Memory B cell (primary cell): ENCODE measurements around the gene GTF3C4.
"Not testable (repeated sequence)": the region's sequence is repeated elsewhere in the genome, so short reads cannot be mapped to it uniquely, and the experiment has no call there.

ENCODE experiments used
- ATAC-seq: fragments of 150-1000 bp; cut with Tn5 transposase; 2 replicates; pipeline ENCODE4 v1.10.0; 2021; ENCODE audit warnings: low read depth, mild to moderate bottlenecking, moderate library complexity
- DNase-seq, 2 donors: peaks; one replicate each; pipeline ENCODE4 v3.0.0; 2022; ENCODE audit warnings: low spot score in 2 of 2
- H3K27ac Mint-ChIP-seq: one replicate; pipeline ENCODE4 v1.8.0; 2022; ENCODE audit warnings: mild to moderate bottlenecking, moderate library complexity, mixed read lengths
- H3K27me3 Mint-ChIP-seq: one replicate; pipeline ENCODE4 v1.8.0; 2022; ENCODE audit warnings: mixed read lengths
- H3K36me3 Mint-ChIP-seq: one replicate; pipeline ENCODE4 v1.8.0; 2022; ENCODE audit warnings: mild to moderate bottlenecking, mixed read lengths
- H3K4me1 Mint-ChIP-seq: one replicate; pipeline ENCODE4 v1.8.0; 2022; ENCODE audit warnings: mixed read lengths
- H3K4me3 Mint-ChIP-seq: one replicate; pipeline ENCODE4 v1.8.0; 2022; ENCODE audit warnings: mild to moderate bottlenecking, moderate library complexity, mixed read lengths
- H3K9me3 Mint-ChIP-seq: one replicate; pipeline ENCODE4 v1.8.0; 2022; ENCODE audit warnings: mixed read lengths

Gene GTF3C4

GRCh38 chr9:132697230-132697629, 27.0 kb downstream of the GTF3C4 start:
- ATAC-seq = no peak
- H3K9me3 Mint-ChIP-seq = peaks cover 18% of the 10 kb centered on the region
- H3K27ac Mint-ChIP-seq = no peak overlapping the region
- peaks cover 4% of the 10 kb centered on the region for H3K36me3 Mint-ChIP-seq
- DNase-seq = no peak
- H3K4me3 Mint-ChIP-seq = no peak overlapping the region
- no peaks in the 10 kb centered on the region for H3K4me1 Mint-ChIP-seq
- H3K27me3 Mint-ChIP-seq = no peaks in the 10 kb centered on the region

GRCh38 chr9:132698989-132699388, 28.7 kb downstream of the GTF3C4 start:
- no peaks in the 10 kb centered on the region for H3K4me1 Mint-ChIP-seq
- H3K36me3 Mint-ChIP-seq = peaks cover 2% of the 10 kb centered on the region
- DNase-seq (no peak), ATAC-seq (no peak)
- H3K27ac Mint-ChIP-seq = no peak overlapping the region
- no peak overlapping the region for H3K4me3 Mint-ChIP-seq
- H3K9me3 Mint-ChIP-seq = peaks cover 18% of the 10 kb centered on the region
- H3K27me3 Mint-ChIP-seq = no peaks in the 10 kb centered on the region

DNA sequence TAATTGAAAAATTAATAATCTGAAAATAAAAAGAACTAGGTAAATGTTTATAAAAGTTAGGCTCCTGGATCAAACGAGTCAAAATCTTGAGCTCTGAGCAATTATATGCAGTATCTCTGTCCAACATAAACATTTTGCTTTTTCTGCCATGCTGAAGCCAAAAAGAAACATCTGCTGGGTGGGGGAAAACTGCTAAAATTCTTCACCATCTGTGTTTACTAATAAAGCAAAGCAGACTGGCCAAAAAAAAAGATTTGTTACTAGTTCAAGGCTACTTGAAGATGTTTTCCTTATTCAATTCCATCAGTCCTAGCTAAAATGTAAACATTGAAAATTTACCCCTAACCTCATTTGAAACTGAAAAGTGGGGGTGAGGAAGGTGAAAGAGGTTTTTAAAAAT, 29.7 kb downstream of the GTF3C4 start:
- H3K4me3 Mint-ChIP-seq = no peak overlapping the region
- H3K27ac Mint-ChIP-seq = no peak overlapping the region
- H3K4me1 Mint-ChIP-seq = no peaks in the 10 kb centered on the region
- no peak for ATAC-seq
- H3K36me3 Mint-ChIP-seq = peaks cover 2% of the 10 kb centered on the region
- peaks cover 18% of the 10 kb centered on the region for H3K9me3 Mint-ChIP-seq
- no peak for DNase-seq
- H3K27me3 Mint-ChIP-seq = no peaks in the 10 kb centered on the region

DNA sequence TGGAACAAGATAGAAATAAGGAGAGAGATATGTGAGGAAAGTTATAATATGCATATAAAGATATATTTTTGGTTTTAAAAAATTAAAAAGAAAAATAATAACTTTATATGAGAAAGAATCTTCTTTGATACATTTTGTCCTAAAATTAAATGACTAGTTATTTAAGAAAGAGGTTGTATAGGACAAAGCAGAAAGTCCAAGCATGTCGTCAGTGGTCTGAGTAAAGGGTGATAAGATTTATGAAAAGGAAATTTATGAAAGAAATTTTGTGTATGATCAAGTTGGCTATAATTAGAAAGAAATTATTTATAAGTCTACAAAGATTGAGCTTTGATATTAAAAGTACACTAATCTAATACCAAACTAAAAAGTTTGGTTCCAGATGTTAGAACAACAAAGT, 32.0 kb downstream of the GTF3C4 start:
- DNase-seq = no peak
- Mint-ChIP-seq H3K4me3 (no peak overlapping the region), H3K4me1 (no peaks in the 10 kb centered on the region), H3K9me3 (peaks cover 10% of the 10 kb centered on the region), H3K27ac (no peak overlapping the region), H3K36me3 (peaks cover 2% of the 10 kb centered on the region), H3K27me3 (peaks cover 8% of the 10 kb centered on the region)
- ATAC-seq = no peak

- ATAC-seq (no peak), DNase-seq (no peak)
- Mint-ChIP-seq H3K9me3 (peaks cover 3% of the 10 kb centered on the region), H3K36me3 (no peaks in the 10 kb centered on the region), H3K27me3 (peaks cover 8% of the 10 kb centered on the region), H3K27ac (no peak overlapping the region), H3K4me3 (no peak overlapping the region), H3K4me1 (no peaks in the 10 kb centered on the region)
Measured at GRCh38 chr9:132703336-132703735, 33.1 kb downstream of the GTF3C4 start.

DNA sequence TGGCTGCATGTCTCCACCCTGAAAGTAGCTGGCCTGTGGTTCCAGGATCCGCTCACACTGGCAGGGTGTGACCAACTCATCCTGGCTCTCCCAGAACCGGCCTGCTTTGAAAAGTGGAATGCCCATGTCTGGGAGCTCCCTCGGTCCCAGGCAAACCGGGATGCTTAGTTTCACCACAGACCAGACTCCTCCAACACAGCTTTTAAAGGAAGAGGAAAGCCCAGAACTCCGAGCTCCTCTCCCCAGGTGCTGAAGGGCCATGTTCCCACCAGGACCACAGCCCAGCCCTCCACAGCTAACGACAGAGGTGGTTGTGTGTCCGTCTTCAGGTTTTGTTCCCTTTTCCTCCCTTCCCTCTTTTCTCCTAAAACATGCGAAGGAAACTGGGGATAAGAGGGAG, 38.0 kb downstream of the GTF3C4 start:
- Mint-ChIP-seq H3K9me3 (no peaks in the 10 kb centered on the region), H3K4me3 (no peak overlapping the region), H3K27ac (no peak overlapping the region), H3K36me3 (no peaks in the 10 kb centered on the region), H3K4me1 (no peaks in the 10 kb centered on the region), H3K27me3 (peaks cover 8% of the 10 kb centered on the region)
- ATAC-seq (no peak), DNase-seq (no peak)

- ATAC-seq (no peak), DNase-seq (no peak)
- H3K36me3 Mint-ChIP-seq = no peaks in the 10 kb centered on the region
- no peaks in the 10 kb centered on the region for H3K9me3 Mint-ChIP-seq
- H3K4me1 Mint-ChIP-seq = no peaks in the 10 kb centered on the region
- H3K4me3 Mint-ChIP-seq = no peak overlapping the region
- peaks cover 11% of the 10 kb centered on the region for H3K27me3 Mint-ChIP-seq
- no peak overlapping the region for H3K27ac Mint-ChIP-seq
Measured at GRCh38 chr9:132708769-132709430, 38.6 kb downstream of the GTF3C4 start.

DNA sequence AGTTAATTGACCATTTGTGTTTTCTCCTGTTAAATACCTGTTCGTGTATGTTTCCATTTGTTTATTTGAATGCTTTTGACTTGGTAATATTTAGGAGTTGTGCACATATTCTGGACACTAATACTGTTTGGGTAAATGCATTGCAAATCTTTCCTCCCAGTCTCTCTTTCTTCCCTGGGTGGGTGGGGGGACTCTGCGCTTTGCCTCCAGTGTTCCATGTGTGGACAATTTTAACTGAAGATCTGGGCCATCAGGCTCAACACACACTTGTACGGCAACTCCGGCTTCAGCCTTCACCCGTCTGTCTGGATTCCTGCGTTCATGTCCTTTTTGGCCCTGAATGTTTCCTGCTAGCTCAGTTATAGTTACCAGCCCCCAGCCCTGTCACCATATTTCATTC, 40.1 kb downstream of the GTF3C4 start:
- H3K27me3 Mint-ChIP-seq = peaks cover 11% of the 10 kb centered on the region
- DNase-seq (no peak), ATAC-seq (no peak)
- no peaks in the 10 kb centered on the region for H3K36me3 Mint-ChIP-seq
- H3K4me3 Mint-ChIP-seq = no peak overlapping the region
- H3K27ac Mint-ChIP-seq = no peak overlapping the region
- H3K9me3 Mint-ChIP-seq = no peaks in the 10 kb centered on the region
- no peaks in the 10 kb centered on the region for H3K4me1 Mint-ChIP-seq

- not testable (repeated sequence) for DNase-seq, H3K9me3 Mint-ChIP-seq, H3K4me1 Mint-ChIP-seq, H3K27me3 Mint-ChIP-seq, H3K4me3 Mint-ChIP-seq, H3K36me3 Mint-ChIP-seq, ATAC-seq, H3K27ac Mint-ChIP-seq
Measured at GRCh38 chr9:132711152-132711551, 40.9 kb downstream of the GTF3C4 start.

DNA sequence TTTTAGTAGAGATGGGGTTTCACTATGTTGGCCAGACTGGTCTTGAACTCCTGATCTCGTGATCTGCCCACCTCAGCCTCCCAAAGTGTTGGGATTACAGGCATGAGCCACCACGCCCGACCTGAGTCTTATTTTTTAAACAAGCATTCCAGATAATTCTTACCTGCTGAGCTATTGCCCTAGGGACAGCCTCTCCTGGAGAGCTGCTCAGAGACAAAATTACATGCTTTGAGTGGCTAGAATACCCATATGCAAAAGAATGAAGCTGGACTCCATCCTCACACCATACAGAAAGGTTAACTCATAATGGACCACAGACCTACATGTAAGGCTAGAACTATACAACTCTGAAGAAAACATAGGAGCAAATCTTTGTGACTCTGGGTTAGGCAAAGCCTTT, 41.6 kb downstream of the GTF3C4 start:
- Mint-ChIP-seq H3K4me1 (no peaks in the 10 kb centered on the region), H3K4me3 (no peak overlapping the region), H3K27me3 (peaks cover 4% of the 10 kb centered on the region), H3K36me3 (no peaks in the 10 kb centered on the region), H3K9me3 (no peaks in the 10 kb centered on the region), H3K27ac (no peak overlapping the region)
- DNase-seq (no peak), ATAC-seq (no peak)

DNA sequence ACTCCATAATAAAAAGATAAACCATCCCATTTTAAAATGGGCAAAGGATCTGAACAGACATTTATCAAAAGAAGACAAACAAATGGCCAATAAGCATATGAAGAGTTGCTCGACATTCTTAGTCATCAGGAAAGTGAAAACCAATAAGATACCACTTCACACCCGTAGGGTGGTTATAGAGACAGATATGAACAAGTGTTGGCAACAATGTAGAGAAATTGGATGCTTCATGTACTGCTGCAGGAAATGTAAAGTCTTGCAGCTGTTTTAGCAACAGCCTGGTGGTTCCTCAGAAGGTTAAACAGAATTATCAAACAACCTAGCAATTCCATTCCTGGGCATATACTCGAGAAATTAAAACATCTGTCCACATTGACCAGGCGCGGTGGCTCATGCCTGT, 42.5 kb downstream of the GTF3C4 start:
- ATAC-seq (no peak), DNase-seq (no peak)
- no peak overlapping the region for H3K27ac Mint-ChIP-seq
- H3K4me3 Mint-ChIP-seq = no peak overlapping the region
- H3K4me1 Mint-ChIP-seq = no peaks in the 10 kb centered on the region
- no peaks in the 10 kb centered on the region for H3K9me3 Mint-ChIP-seq
- H3K36me3 Mint-ChIP-seq = no peaks in the 10 kb centered on the region
- peaks cover 3% of the 10 kb centered on the region for H3K27me3 Mint-ChIP-seq

- Mint-ChIP-seq H3K27me3 (peaks cover 11% of the 10 kb centered on the region), H3K27ac (no peak overlapping the region), H3K4me3 (no peak overlapping the region), H3K4me1 (no peaks in the 10 kb centered on the region), H3K36me3 (no peaks in the 10 kb centered on the region), H3K9me3 (no peaks in the 10 kb centered on the region)
- DNase-seq = no peak
- no peak for ATAC-seq
Measured at GRCh38 chr9:132716007-132716406, 45.7 kb downstream of the GTF3C4 start.

GRCh38 chr9:132717326-132717945, 47.2 kb downstream of the GTF3C4 start:
- DNase-seq = no peak
- Mint-ChIP-seq H3K9me3 (no peaks in the 10 kb centered on the region), H3K4me3 (no peak overlapping the region), H3K27me3 (peaks cover 11% of the 10 kb centered on the region), H3K4me1 (no peaks in the 10 kb centered on the region), H3K36me3 (no peaks in the 10 kb centered on the region), H3K27ac (no peak overlapping the region)
- no peak for ATAC-seq

GRCh38 chr9:132718381-132718928, 48.2 kb downstream of the GTF3C4 start:
- H3K27ac Mint-ChIP-seq, H3K4me3 Mint-ChIP-seq, ATAC-seq, H3K9me3 Mint-ChIP-seq, H3K4me1 Mint-ChIP-seq, H3K36me3 Mint-ChIP-seq, DNase-seq: not testable (repeated sequence)
- peaks cover 12% of the 10 kb centered on the region for H3K27me3 Mint-ChIP-seq

- no peaks in the 10 kb centered on the region for H3K9me3 Mint-ChIP-seq
- H3K27me3 Mint-ChIP-seq = peaks cover 10% of the 10 kb centered on the region
- ATAC-seq = no peak
- H3K4me1 Mint-ChIP-seq = no peaks in the 10 kb centered on the region
- H3K4me3 Mint-ChIP-seq = no peak overlapping the region
- H3K27ac Mint-ChIP-seq = no peak overlapping the region
- no peaks in the 10 kb centered on the region for H3K36me3 Mint-ChIP-seq
- DNase-seq = no peak
Measured at GRCh38 chr9:132721661-132722060, 51.4 kb downstream of the GTF3C4 start.
